Measurements from ENCODE around the gene ELOA.
"Not testable (repeated sequence)": the region's sequence is repeated elsewhere in the genome, so short reads cannot be mapped to it uniquely, and the experiment has no call there.

ELOA gene

GRCh38 chr1:23774174-23774880 lies 31.1 kb downstream of the ELOA start:
- no peak for TF ChIP-seq CTCF (IDR thresholded peaks at IDR 0.05; ENCODE audit: insufficient read depth, low read length, missing control alignments)
- H3K4me3 ChIP-seq (ENCODE audit: low read depth, low read length): no peak overlapping the region
- POLR2A ChIA-PET: no interaction called here
- DNase-seq (ENCODE audit: low read depth, low spot score): no peak
- CTCF ChIA-PET: interaction anchor here (0.8 to 5.7 kb wide), 11 partner anchors 9 to 142 kb away, joined by 3 to 33 read pairs (median 4); partner anchors contain the start of gene FUCA1

GRCh38 chr1:23776217-23776616 lies 32.9 kb downstream of the ELOA start:
- no peak for DNase-seq (ENCODE audit: low read depth, low spot score)
- POLR2A ChIA-PET: no interaction called here
- H3K4me3 ChIP-seq (ENCODE audit: low read depth, low read length): no peak overlapping the region
- no peak for TF ChIP-seq CTCF (IDR thresholded peaks at IDR 0.05; ENCODE audit: insufficient read depth, low read length, missing control alignments)
- CTCF ChIA-PET: interaction anchor here (1.2 to 5.7 kb wide), 8 partner anchors 10 to 140 kb away, joined by 3 to 33 read pairs (median 6); partner anchors contain the start of gene FUCA1

GRCh38 chr1:23777979-23778814 lies 34.9 kb downstream of the ELOA start, which contains the start of gene PITHD1:
PITHD1 (plus strand) TSS chr1:23778418; CDS start chr1:23778516, 98 bp downstream.
- no peak for DNase-seq (ENCODE audit: low read depth, low spot score)
- no peak for TF ChIP-seq CTCF (IDR thresholded peaks at IDR 0.05; ENCODE audit: insufficient read depth, low read length, missing control alignments)
- CTCF ChIA-PET: interaction anchor here (0.6 to 5.7 kb wide), 3 partner anchors 12 to 138 kb away, joined by 3 to 33 read pairs (median 10); no protein-coding TSS in a partner anchor
- POLR2A ChIA-PET: interaction anchor here (0.7 to 1.0 kb wide), 3 partner anchors 12 to 86 kb away, joined by 3 to 4 read pairs (median 3); partner anchors contain the start of genes LYPLA2 and RPL11
- H3K4me3 ChIP-seq (ENCODE audit: low read depth, low read length): peak within 1 kb of the TSS; percentile 81

- no peak for TF ChIP-seq CTCF (IDR thresholded peaks at IDR 0.05; ENCODE audit: insufficient read depth, low read length, missing control alignments)
Measured at GRCh38 chr1:23779826-23780371, 36.6 kb downstream of the ELOA start.

GRCh38 chr1:23783141-23783540 lies 39.9 kb downstream of the ELOA start:
- DNase-seq (ENCODE audit: low read depth, low spot score); H3K4me3 ChIP-seq (ENCODE audit: low read depth, low read length); POLR2A ChIA-PET: not testable (repeated sequence)
- CTCF ChIA-PET: interaction anchor here (1.0 to 4.5 kb wide), 3 partner anchors 12 to 31 kb away, joined by 3 to 32 read pairs (median 4); no protein-coding TSS in a partner anchor

More at GRCh38 chr1:23779826-23780371, 36.6 kb downstream of the ELOA start:
- CTCF ChIA-PET: interaction anchor here (0.9 to 4.5 kb wide), 7 partner anchors 8 to 137 kb away, joined by 3 to 32 read pairs (median 4); partner anchors contain the start of gene LYPLA2
- POLR2A ChIA-PET: interaction anchor here (0.6 to 1.4 kb wide), 3 partner anchors 10 to 172 kb away, joined by 3 to 6 read pairs (median 6); partner anchors contain the start of gene LYPLA2
- no peak for DNase-seq (ENCODE audit: low read depth, low spot score)
- peak overlapping the region; percentile 81 for H3K4me3 ChIP-seq (ENCODE audit: low read depth, low read length)

- ChIA-PET CTCF (interaction anchor here (0.9 to 2.1 kb wide), 4 partner anchors 10 to 26 kb away, joined by 3 to 7 read pairs (median 4); no protein-coding TSS in a partner anchor), POLR2A (no interaction called here)
- DNase-seq (ENCODE audit: low read depth, low spot score): no peak
- no peak for TF ChIP-seq CTCF (IDR thresholded peaks at IDR 0.05; ENCODE audit: insufficient read depth, low read length, missing control alignments)
- no peak overlapping the region for H3K4me3 ChIP-seq (ENCODE audit: low read depth, low read length)
Measured at GRCh38 chr1:23784846-23785245, 41.6 kb downstream of the ELOA start.

Data from AG04449 (cell line).